ENCODE measurements around the gene HMOX2.

HMOX2 gene

GRCh38 chr16:4505356-4506147 lies 29.4 kb downstream of the HMOX2 start:
- DNase-seq = peak; percentile 60 to 73

DNA sequence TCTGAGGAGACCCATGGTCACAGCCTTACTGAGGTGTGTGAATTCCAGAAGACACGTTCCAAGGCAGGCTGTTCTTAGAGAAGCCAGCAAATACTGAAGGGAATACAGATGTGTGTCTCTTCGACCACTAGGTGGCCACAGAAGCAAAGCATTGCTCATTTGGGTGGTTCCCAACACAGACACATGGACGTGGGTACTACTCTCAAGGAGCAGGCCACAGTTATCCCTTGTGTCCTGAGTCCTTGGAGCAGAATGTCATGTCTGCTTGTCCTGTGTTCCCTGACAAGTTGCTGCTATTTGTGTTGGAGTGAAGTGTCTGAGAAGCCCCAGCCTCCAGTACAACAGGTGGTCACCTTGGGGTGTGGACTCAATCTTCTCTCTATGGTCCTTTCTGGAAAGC lies 30.3 kb downstream of the HMOX2 start:
- DNase-seq = peak; percentile 49 to 65

- no peak for DNase-seq
These were observed 31.6 kb downstream of the HMOX2 start for GRCh38 chr16:4507588-4508345.

GRCh38 chr16:4508806-4509205 lies 32.6 kb downstream of the HMOX2 start:
- DNase-seq = no peak

- DNase-seq = no peak
These were observed 33.2 kb downstream of the HMOX2 start for GRCh38 chr16:4509420-4509819.

DNA sequence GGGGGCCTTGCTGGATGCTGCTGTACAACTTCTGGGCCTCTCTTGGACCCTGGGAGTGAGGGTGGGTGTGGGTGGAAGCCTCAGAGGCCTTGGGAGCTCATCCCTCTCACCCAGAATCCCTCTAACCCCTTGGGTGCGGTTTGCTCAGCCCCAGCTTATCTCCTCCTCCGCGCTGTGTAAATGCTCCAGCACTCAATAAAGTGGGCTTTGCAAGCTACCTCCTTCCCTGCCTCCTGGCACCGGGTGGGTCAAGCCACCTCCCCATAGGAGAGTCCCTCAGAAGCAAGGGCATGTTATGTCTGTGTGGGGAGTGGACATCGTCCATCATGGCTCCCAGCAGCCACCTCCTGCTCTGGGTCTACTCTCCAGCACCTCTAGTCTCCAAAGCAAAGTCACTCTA lies 33.9 kb downstream of the HMOX2 start:
- DNase-seq = no peak

DNA sequence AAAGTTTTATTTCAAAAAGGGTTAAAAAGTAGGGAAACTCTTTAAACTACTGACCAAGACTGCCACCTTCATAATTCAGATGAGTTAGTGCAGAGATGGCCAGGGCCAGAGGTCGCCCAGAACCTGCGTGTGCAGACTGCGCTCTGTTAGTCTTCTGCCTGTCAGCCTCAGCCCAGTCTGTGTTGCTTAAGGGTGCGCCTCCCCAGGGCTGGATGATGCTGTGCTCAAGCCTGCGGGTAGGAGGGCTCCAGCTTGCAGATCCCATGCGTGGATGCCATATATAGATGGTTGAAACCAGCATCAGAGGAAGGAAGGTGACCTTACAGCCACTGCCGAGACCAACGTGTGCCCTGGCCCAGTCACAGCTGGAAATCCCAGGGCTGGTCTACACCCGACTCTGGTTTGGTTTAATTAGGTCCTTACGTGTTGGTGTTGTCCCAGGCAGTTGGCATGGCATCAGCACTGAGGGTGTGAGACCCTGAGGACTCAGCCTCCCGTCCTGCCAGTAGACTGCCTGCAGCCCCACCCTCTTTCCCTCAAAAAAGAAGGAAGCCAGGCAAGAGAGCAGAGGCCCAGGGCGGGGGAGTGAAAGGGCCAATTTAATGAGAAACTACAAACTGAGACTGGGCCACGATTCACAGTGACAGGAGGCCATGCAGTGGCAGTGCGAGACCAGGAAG lies 34.7 kb downstream of the HMOX2 start:
- DNase-seq = no peak

- peak in 1 of 2 experiments; percentile 28 for DNase-seq
These were observed 35.4 kb downstream of the HMOX2 start for GRCh38 chr16:4511441-4512082.

DNA sequence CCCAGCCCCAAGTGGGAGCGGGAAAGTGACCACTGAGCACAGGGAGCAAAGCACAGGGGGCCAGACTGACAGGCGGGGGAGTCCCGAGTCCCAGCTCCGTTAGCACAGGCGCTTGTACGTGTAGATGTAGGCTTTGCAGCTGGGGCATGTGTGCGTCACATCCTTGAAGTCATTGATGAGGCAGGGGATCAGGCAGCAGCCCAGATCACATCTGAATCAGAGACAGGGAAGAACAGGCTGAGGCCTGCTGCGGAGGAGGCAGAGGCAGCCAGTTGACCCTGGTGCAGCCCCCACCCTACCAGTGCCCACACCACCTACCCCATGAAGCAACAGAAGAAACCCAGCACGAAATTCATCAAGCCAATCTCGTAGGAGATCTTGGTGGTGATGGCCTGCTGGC lies 36.3 kb downstream of the HMOX2 start:
- DNase-seq = no peak

GRCh38 chr16:4513086-4513860 lies 37.1 kb downstream of the HMOX2 start:
- no peak for DNase-seq

DNA sequence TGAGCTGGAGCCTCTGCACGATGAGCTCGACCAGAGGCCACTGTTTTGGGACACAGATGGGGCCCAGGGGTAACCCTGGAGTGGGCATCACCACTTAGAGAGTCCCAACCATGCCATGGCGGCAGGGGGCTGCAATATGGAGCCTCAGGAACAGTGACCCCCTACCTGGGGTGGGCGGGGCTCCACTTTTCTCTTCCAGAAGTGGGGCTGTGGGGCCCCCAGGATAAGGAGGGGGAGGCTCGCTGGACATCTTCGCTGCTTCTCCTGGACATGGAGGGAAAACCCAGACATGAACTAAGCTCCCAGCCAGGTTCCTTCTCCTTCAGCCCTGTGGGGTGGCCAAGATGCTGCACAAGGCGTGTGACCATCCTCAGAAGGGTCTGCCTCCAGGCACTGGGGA lies 37.7 kb downstream of the HMOX2 start:
- no peak for DNase-seq

GRCh38 chr16:4514606-4515005 lies 38.4 kb downstream of the HMOX2 start:
- no peak for DNase-seq

- no peak for DNase-seq
These were observed 39.5 kb downstream of the HMOX2 start for GRCh38 chr16:4515611-4516233.

DNA sequence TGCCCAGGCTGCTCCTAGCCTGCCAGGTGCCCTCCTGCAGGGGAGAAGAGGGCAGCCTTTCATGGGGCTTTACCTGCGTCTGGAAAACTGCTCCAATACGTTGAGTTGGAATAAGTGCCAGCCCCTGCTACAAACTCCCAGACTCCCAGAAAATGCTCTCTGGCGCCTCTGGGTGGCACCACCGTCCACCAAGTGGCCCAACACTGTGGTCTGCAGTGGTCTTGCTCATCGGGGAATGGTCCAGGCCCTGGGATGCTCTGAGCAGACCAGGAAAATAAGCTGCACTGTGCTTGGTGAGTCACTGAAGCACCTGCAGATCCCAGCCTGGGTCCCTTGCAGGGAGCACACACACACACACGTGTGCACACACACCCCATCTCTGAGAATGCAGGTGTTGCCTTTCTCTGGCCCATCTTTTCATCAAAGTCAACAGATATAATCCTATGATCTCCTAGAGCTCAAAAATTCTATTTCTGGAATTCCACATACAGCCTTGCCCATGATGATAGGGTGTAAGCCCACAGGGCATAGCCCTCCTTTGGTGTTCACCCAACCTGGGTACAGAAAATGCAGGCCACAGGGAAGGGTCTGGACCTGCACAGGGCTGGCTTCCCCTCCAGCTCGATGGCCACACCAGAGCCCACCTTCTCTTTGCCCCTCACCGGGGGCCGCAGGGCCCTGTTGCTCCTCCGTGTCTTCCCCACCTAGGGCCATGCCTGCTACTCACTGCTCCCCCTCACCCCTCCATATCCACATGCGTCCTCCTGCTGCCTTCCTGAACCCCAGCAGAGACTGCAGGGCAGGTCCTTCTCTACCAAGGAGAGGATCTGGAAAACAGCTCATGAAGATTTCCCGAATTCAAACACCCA lies 41.8 kb downstream of the HMOX2 start:
- peak in 1 of 2 experiments; percentile 34 for DNase-seq

GRCh38 chr16:4519274-4520058 lies 43.3 kb downstream of the HMOX2 start:
- DNase-seq = no peak

DNA sequence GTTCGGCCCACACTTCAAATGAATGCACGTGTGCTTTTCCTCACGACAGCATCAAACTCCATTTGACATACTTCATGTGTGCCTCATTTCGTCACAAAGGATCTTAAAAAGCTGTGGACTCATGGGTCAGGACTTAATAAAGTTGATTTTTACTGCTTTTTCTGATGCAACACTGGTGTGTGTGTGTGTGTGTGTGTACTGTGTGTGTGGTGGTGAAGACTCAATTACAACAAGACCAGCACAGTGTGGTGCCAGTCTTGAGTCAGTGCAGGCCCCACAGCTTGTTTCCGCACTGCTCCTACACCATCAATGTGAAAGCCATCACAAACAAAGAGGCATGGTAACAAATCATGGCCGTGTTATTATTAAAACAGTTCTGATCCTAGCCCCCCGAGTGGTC lies 44.7 kb downstream of the HMOX2 start:
- DNase-seq = no peak

GRCh38 chr16:4522051-4522581 lies 45.9 kb downstream of the HMOX2 start:
- no peak for DNase-seq

GRCh38 chr16:4523686-4524085 lies 47.5 kb downstream of the HMOX2 start:
- DNase-seq = no peak

DNA sequence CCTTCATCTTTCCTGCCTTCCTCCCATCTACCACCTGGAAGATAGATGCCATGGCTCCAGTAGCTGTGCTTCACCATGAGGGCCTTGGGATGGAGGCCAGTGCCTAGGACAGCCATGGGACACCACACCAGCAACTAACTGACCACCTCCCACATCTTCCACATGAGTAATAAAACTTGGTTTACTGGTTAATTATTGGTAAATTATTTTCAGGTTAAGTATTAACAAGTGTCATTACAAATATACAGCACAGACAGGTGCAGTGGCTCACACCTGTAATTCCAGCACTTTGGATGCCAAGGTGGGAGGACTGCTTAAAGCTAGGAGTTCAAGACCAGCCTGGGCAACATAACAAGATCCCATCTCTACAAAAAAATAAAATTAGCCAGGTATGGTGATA lies 48.4 kb downstream of the HMOX2 start:
- no peak for DNase-seq

DNA sequence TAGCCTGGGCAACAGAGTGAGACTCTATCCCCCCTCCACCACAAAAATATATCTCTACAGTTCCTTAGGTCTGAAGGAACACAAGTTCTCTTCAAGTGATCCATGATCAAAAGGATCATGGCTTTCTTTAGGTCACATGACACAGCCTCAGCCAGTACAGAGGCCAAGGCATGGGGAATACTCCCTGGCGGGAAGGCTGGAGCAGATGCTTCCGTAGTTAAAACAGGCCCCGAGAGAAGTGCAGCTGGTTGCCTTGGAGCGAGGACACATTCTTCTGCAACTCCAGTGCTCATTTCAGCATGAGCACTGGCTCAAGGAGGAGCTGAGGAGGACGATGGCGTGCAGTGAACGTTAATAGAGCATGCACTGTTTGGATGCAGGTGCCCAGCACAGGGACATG lies 48.9 kb downstream of the HMOX2 start:
- DNase-seq = no peak

Measured in activated CD4-positive, alpha-beta T cell treated with anti-CD3 and anti-CD28 coated beads, Interleukin-2, amount 50 U/mL, for 48 hours (primary cell).